Neutrophil (primary cell): ENCODE data around the gene RINL.

Experiments used
- H3K27ac ChIP-seq: fragments of 200-600 bp; sonication (generic); 2 replicates; pipeline ENCODE4 v1.5.1; 2016; ENCODE audit warnings: mild to moderate bottlenecking, moderate library complexity
- H3K27me3 ChIP-seq: fragments of 200-600 bp; sonication (generic); 2 replicates; pipeline ENCODE4 v1.6.0; 2016; ENCODE audit warnings: mild to moderate bottlenecking
- H3K36me3 ChIP-seq: fragments of 200-600 bp; sonication (generic); 2 replicates; pipeline ENCODE4 v1.5.1; 2017
- H3K4me1 ChIP-seq, 2 experiments: fragments of 200-600 bp in 1 of 2; sonication (generic) in 1 of 2; 1 replicate in 1 of 2; 2 replicates in 1 of 2; pipeline versions ENCODE4 v1.5.1 to v1.6.1; 2013 to 2016; ENCODE audit warnings: low read depth in 1 of 2, low read length in 1 of 2, mild to moderate bottlenecking in 1 of 2, moderate library complexity in 1 of 2; ENCODE audit not compliant: control insufficient read depth in 1 of 2, insufficient read depth in 1 of 2
- H3K4me3 ChIP-seq, 2 experiments: fragments of 200-600 bp in 1 of 2; sonication (generic) in 1 of 2; 1 replicate in 1 of 2; 2 replicates in 1 of 2; pipeline ENCODE4 v1.5.1; 2013 to 2016; ENCODE audit warnings: low read depth in 1 of 2, low read length in 1 of 2, mild to moderate bottlenecking in 1 of 2, moderate library complexity in 1 of 2
- H3K9me3 ChIP-seq: fragments of 200-600 bp; sonication (generic); 2 replicates; pipeline ENCODE4 v1.5.1; 2016
- TF ChIP-seq, protein P1 (sequence below): fragments of 200-600 bp; sonication (generic); IDR thresholded peaks from 2 replicates; pipeline ENCODE4 v1.5.1; 2016; ENCODE audit warnings: antibody characterized with exemption

Gene RINL

DNA sequence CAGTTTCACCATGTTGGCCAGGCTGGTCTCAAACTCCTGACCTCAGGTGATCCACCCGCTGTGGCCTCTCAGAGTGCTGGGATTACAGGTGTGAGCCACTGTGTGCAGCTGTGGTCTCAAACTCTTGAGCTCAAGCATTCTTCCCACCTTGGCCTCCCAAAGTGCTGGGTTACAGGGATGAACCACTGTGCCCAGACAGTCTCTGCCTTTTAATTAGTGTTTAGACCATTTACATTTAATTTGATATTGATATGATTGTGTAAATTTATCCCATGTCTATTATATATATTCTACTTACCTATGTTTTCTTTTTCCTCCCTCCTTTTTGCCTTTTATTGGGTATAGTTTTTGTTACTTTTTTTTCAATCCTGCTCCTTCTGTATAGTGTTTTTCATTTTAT lies 23.6 kb upstream of the RINL start:
- no peak overlapping the region for H3K27ac ChIP-seq
- H3K4me3 ChIP-seq = no peak overlapping the region
- peaks cover 20 to 26% of the 10 kb centered on the region in 2 experiments for H3K4me1 ChIP-seq
- TF ChIP-seq, protein P1, sequence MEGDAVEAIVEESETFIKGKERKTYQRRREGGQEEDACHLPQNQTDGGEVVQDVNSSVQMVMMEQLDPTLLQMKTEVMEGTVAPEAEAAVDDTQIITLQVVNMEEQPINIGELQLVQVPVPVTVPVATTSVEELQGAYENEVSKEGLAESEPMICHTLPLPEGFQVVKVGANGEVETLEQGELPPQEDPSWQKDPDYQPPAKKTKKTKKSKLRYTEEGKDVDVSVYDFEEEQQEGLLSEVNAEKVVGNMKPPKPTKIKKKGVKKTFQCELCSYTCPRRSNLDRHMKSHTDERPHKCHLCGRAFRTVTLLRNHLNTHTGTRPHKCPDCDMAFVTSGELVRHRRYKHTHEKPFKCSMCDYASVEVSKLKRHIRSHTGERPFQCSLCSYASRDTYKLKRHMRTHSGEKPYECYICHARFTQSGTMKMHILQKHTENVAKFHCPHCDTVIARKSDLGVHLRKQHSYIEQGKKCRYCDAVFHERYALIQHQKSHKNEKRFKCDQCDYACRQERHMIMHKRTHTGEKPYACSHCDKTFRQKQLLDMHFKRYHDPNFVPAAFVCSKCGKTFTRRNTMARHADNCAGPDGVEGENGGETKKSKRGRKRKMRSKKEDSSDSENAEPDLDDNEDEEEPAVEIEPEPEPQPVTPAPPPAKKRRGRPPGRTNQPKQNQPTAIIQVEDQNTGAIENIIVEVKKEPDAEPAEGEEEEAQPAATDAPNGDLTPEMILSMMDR = no peak
- H3K27me3 ChIP-seq = no peaks in the 10 kb centered on the region
- no peaks in the 10 kb centered on the region for H3K9me3 ChIP-seq
- H3K36me3 ChIP-seq = peaks cover 25% of the 10 kb centered on the region

DNA sequence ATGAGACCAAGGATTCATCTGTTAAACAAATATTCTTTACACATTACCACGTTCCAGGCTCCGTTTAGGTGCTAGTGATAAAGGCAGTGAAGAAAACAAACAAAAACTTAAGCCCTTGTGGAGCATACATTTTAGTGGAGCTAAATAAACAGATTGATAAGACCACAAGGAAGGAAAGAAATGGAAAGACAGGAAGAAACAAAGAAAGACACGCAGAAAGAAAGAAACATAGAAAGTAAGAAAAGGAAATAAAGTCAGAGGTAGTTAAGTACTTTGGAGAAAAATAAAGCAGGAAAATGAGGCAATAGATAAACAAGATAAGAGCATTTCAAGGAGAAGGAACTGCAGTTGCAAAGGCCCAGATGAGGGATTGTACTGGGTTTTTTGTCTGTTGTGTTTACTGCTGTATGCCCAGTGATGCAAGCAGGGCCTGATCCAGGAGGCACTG lies 22.7 kb upstream of the RINL start:
- TF ChIP-seq, protein P1 = no peak
- no peaks in the 10 kb centered on the region for H3K9me3 ChIP-seq
- peaks cover 20 to 26% of the 10 kb centered on the region in 2 experiments for H3K4me1 ChIP-seq
- no peaks in the 10 kb centered on the region for H3K27me3 ChIP-seq
- peak overlapping the region; percentile 94 for H3K27ac ChIP-seq
- H3K4me3 ChIP-seq = peak overlapping the region; percentile 73 to 82
- peaks cover 19% of the 10 kb centered on the region for H3K36me3 ChIP-seq

DNA sequence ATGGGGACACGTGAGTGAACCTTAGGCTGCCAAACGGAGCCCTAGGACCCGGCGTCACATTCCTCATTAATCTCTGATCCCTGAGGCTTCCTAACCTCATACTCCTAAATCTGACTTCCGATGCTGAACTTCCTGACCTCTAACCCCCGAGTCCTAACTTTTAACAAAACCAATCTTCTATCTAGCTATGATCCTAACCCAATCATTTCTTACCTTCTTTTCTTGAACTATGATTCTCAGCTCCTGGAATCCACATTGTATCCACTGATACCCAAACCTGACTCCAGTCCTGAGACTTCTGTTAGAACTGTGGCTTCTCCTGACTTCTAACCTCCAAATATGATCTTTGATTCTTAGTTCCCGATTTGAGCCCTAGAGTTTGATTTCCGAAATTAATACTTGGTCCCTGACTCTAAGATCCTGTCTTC lies 22.1 kb upstream of the RINL start:
- Histone ChIP-seq H3K4me3 (peak overlapping the region; percentile 73 to 82), H3K27me3 (no peaks in the 10 kb centered on the region), H3K9me3 (no peaks in the 10 kb centered on the region), H3K4me1 (peaks cover 20 to 26% of the 10 kb centered on the region in 2 experiments), H3K36me3 (peaks cover 14% of the 10 kb centered on the region), H3K27ac (peak overlapping the region; percentile 94)
- TF ChIP-seq, protein P1 = no peak

DNA sequence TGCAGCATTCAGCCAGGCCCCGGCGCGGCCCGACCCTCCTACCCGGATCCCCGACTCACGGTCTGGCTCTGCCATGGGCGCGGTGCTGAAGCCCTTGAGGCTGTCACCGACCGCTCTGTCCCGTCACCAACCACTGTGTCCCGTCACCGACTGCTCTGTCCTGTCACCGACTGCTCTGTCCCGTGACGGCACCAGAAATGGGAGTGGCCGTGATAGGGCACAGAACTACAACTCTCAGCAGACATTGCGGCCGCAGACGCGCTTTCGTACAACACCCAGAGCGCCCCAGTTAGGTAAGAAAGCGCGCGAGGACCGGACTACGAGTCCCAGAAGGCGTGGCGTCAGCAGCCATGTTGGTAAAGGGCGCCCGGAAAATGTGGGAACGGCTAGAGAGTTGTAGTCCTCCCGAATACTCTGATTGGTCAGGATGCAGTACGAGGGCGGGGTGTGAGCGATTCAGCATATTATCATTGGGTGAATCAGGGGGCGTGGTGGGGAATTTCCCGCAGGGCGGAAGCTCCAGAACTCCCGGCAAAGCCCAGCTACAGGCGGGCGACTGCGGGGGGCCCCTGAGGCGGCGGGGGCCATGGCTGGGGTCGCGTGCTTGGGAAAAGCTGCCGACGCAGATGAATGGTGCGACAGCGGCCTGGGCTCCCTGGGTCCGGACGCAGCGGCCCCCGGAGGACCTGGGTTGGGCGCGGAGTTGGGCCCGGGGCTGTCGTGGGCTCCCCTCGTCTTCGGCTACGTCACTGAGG lies 21.5 kb upstream of the RINL start, which contains the start of the genes NFKBIB and SIRT2:
Gene NFKBIB, plus strand, starts transcription at position 523 of the 755 bp plus-strand sequence. Its CDS starts 64 bp downstream, at position 587.
Gene SIRT2, minus strand, starts transcription at position 172 of the 755 bp plus-strand sequence. Its CDS starts 97 bp downstream, at position 75.
- TF ChIP-seq, protein P1 = peak; percentile 47
- H3K27ac ChIP-seq = peak within 1 kb of the TSS; percentile 94
- peak within 1 kb of the TSS; percentile 73 to 82 for H3K4me3 ChIP-seq
- H3K27me3 ChIP-seq = no peaks in the 10 kb centered on the region
- peaks cover 20 to 26% of the 10 kb centered on the region in 2 experiments for H3K4me1 ChIP-seq
- H3K9me3 ChIP-seq = no peaks in the 10 kb centered on the region
- peaks cover 8% of the 10 kb centered on the region for H3K36me3 ChIP-seq

DNA sequence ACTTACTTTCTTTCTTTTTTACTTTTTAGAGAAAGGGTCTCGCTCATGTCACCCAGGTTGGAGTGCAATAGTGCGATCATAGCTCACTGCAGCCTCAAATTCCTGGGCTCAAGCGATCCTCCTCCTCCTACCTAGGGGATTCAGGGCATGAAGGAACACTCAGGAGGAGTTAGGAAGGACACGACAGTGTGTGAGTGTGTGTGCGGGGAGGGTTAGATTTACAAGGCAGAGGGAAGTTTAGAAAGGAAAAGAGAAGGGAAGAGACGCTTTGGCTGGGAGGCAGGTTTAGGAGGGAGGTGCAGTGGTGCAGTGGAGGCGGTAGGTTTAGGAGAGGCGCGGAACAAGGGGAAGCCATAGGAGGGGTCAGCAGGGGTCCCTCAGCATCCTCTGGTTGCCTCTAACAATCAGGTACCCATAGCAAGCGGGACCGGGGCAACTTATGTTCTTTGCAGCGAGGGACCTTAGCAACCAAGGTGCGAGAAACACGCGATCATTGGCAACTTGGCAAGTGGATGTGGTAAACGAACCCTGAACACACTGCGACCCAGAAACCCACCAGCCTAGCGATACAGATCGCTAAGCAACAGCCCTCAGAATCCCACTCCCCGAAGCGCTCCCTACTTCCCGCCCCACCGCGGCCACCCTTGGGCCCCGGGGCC lies 20.8 kb upstream of the RINL start:
- Histone ChIP-seq H3K36me3 (peaks cover 5% of the 10 kb centered on the region), H3K27me3 (no peaks in the 10 kb centered on the region), H3K4me3 (peak overlapping the region; percentile 73 to 82), H3K9me3 (no peaks in the 10 kb centered on the region), H3K27ac (peak overlapping the region; percentile 94), H3K4me1 (peaks cover 20 to 26% of the 10 kb centered on the region in 2 experiments)
- TF ChIP-seq, protein P1 = no peak
